ENCODE data around the gene COX17. TPM values are rescaled to one million over a fixed set of nuclear protein-coding genes. Genes with fewer than 3 reads are reported as not detected.

COX17 gene
- polyA plus RNA-seq, 1 donor (not counting 4 experiments of a cell fraction or from before 2014, with no cell fraction given), result 40.6 TPM

DNA sequence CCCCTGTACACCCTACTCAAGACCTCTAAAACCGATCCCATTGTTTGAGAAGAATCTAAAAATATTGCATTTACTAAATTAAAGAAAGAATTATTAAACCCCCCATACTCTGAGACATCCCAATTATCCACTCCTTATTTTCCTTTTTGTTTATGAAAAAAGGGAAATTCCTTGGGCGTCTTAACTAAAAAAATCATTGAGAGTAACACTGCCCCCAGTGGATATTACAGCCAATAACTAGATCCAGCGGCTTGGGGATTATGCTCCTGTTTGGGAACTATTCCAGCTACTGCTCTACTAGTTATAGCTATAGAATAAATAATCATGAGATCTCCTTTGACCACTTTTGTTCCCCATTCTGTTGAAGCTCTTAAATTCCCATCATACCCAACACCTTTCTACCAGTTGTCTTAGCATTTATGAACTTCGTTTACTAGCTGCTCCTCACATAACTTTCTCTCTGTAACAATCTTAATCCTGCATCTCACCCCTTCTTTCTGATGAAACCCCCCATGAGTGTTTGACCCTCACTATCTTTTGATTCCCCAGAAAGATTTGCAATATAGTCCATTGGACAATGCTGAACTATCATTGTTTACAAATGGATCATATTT is 12.9 kb upstream of the COX17 start:
- Histone ChIP-seq H4K20me1 (ENCODE audit: control insufficient read depth, extremely low read depth, insufficient read depth, low read length) (no peaks in the 10 kb centered on the region), H3K9me3 (ENCODE audit: control insufficient read depth, low read depth, low read length) (no peaks in the 10 kb centered on the region), H3K4me2 (ENCODE audit: control insufficient read depth, extremely low read depth, insufficient read depth, low read depth, low read length) (no peak overlapping the region), H3K4me3 (ENCODE audit: control insufficient read depth in 2 of 3, extremely low read depth in 1 of 3, insufficient read depth in 2 of 3, low read depth in 1 of 3, low read length in 3 of 3) (no peak overlapping the region), H3K27me3 (ENCODE audit: control insufficient read depth, extremely low read depth, insufficient read depth, low read length) (no peaks in the 10 kb centered on the region), H2AFZ (ENCODE audit: control insufficient read depth, low read length) (no peak overlapping the region), H3K9me1 (ENCODE audit: control insufficient read depth, extremely low read depth, insufficient read depth, low read length) (no peaks in the 10 kb centered on the region), H3K27ac (ENCODE audit: control insufficient read depth, insufficient read depth, low read length) (no peak overlapping the region), H3K9ac (ENCODE audit: control insufficient read depth, extremely low read depth, insufficient read depth, low read length) (no peak overlapping the region), H3K79me2 (ENCODE audit: control insufficient read depth, insufficient read depth, low read length) (no peaks in the 10 kb centered on the region), H3K4me1 (ENCODE audit: control insufficient read depth, extremely low read depth, insufficient read depth, low read length) (no peaks in the 10 kb centered on the region), H3K36me3 (ENCODE audit: control insufficient read depth in 2 of 2, extremely low read depth in 1 of 2, insufficient read depth in 2 of 2, low read length in 2 of 2) (no peaks in the 10 kb centered on the region)
- FAIRE-seq (peak; percentile 46), DNase-seq (ENCODE audit: low read depth, low spot score) (no peak)
- TF ChIP-seq, protein P1, sequence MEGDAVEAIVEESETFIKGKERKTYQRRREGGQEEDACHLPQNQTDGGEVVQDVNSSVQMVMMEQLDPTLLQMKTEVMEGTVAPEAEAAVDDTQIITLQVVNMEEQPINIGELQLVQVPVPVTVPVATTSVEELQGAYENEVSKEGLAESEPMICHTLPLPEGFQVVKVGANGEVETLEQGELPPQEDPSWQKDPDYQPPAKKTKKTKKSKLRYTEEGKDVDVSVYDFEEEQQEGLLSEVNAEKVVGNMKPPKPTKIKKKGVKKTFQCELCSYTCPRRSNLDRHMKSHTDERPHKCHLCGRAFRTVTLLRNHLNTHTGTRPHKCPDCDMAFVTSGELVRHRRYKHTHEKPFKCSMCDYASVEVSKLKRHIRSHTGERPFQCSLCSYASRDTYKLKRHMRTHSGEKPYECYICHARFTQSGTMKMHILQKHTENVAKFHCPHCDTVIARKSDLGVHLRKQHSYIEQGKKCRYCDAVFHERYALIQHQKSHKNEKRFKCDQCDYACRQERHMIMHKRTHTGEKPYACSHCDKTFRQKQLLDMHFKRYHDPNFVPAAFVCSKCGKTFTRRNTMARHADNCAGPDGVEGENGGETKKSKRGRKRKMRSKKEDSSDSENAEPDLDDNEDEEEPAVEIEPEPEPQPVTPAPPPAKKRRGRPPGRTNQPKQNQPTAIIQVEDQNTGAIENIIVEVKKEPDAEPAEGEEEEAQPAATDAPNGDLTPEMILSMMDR (optimal IDR thresholded peaks at IDR 0.05 in 1 of 3, IDR thresholded peaks at IDR 0.05 in 1 of 3, conservative IDR thresholded peaks at IDR 0.05 in 1 of 3; ENCODE audit: extremely low read depth in 1 of 3, insufficient read depth in 2 of 3, low read length in 3 of 3), result peak in 2 of 3 experiments; percentile 14 to 54
- TF ChIP-seq EZH2 (IDR thresholded peaks at IDR 0.05; ENCODE audit: low read length), result no peak
- dilution Hi-C loops (cut with MboI; ENCODE audit: extremely low pct_ligation_motif_present, low sequenced_read_pairs), result no loop called here

DNA sequence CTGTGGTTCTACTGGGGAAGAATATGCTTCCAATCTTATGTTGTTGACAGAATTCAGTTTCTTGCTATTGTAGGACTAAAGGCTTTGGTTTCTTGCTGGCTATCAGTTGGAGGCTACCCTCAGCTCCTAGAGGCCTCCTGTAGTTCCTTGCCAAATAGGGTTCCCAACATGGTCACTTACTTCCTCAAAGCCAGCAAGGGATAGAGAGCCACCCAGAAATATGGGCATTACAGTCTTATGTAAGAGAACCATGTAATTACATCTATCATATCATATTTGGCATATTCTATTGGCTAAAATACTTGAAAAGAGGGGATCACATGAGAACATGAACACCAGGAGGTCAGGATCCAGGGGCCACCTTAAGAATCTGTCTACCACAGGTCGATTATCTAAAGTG is 6.2 kb upstream of the COX17 start:
- no peak for TF ChIP-seq EZH2 (IDR thresholded peaks at IDR 0.05; ENCODE audit: low read length)
- TF ChIP-seq, protein P1 (optimal IDR thresholded peaks at IDR 0.05 in 1 of 3, IDR thresholded peaks at IDR 0.05 in 1 of 3, conservative IDR thresholded peaks at IDR 0.05 in 1 of 3; ENCODE audit: extremely low read depth in 1 of 3, insufficient read depth in 2 of 3, low read length in 3 of 3), result no peak
- dilution Hi-C loops (cut with MboI; ENCODE audit: extremely low pct_ligation_motif_present, low sequenced_read_pairs), result no loop called here
- H3K9me1 ChIP-seq (ENCODE audit: control insufficient read depth, extremely low read depth, insufficient read depth, low read length), result no peaks in the 10 kb centered on the region
- H3K9me3 ChIP-seq (ENCODE audit: control insufficient read depth, low read depth, low read length), result no peaks in the 10 kb centered on the region
- no peak overlapping the region for H3K4me2 ChIP-seq (ENCODE audit: control insufficient read depth, extremely low read depth, insufficient read depth, low read depth, low read length)
- DNase-seq (ENCODE audit: low read depth, low spot score) (no peak), FAIRE-seq (no peak)
- no peak overlapping the region for H2AFZ ChIP-seq (ENCODE audit: control insufficient read depth, low read length)
- no peak overlapping the region for H3K9ac ChIP-seq (ENCODE audit: control insufficient read depth, extremely low read depth, insufficient read depth, low read length)
- no peaks in the 10 kb centered on the region for H3K36me3 ChIP-seq (ENCODE audit: control insufficient read depth in 2 of 2, extremely low read depth in 1 of 2, insufficient read depth in 2 of 2, low read length in 2 of 2)
- H3K4me1 ChIP-seq (ENCODE audit: control insufficient read depth, extremely low read depth, insufficient read depth, low read length), result no peaks in the 10 kb centered on the region
- no peak overlapping the region for H3K4me3 ChIP-seq (ENCODE audit: control insufficient read depth in 2 of 3, extremely low read depth in 1 of 3, insufficient read depth in 2 of 3, low read depth in 1 of 3, low read length in 3 of 3)
- no peaks in the 10 kb centered on the region for H4K20me1 ChIP-seq (ENCODE audit: control insufficient read depth, extremely low read depth, insufficient read depth, low read length)
- no peaks in the 10 kb centered on the region for H3K79me2 ChIP-seq (ENCODE audit: control insufficient read depth, insufficient read depth, low read length)
- no peak overlapping the region for H3K27ac ChIP-seq (ENCODE audit: control insufficient read depth, insufficient read depth, low read length)
- H3K27me3 ChIP-seq (ENCODE audit: control insufficient read depth, extremely low read depth, insufficient read depth, low read length), result no peaks in the 10 kb centered on the region

Measured in keratinocyte (primary cell).